ENCODE measurements around the gene HPN. TPM values are rescaled to one million over a fixed set of nuclear protein-coding genes. Genes with fewer than 3 reads are reported as not detected.

Gene HPN
- total and polyA plus RNA-seq, 10 of the 15 experiments (the other 5 are each of a cell fraction or from before 2014, with no cell fraction given), result 0.21 to 0.35 TPM; not detected in 8

- TF ChIP-seq CEBPB (IDR thresholded peaks at IDR 0.05; ENCODE audit: borderline replicate concordance in 1 of 2, low read depth in 2 of 2, low read length in 2 of 2), result no peak
- TF ChIP-seq, protein P1, sequence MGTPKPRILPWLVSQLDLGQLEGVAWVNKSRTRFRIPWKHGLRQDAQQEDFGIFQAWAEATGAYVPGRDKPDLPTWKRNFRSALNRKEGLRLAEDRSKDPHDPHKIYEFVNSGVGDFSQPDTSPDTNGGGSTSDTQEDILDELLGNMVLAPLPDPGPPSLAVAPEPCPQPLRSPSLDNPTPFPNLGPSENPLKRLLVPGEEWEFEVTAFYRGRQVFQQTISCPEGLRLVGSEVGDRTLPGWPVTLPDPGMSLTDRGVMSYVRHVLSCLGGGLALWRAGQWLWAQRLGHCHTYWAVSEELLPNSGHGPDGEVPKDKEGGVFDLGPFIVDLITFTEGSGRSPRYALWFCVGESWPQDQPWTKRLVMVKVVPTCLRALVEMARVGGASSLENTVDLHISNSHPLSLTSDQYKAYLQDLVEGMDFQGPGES (IDR thresholded peaks at IDR 0.05), result no peak
- TF ChIP-seq REST (IDR thresholded peaks at IDR 0.05; ENCODE audit: low read depth, low read length), result no peak
- TF ChIP-seq SMAD1 (IDR thresholded peaks at IDR 0.05; ENCODE audit: low read depth, partially characterized antibody), result no peak
- no peak for TF ChIP-seq JUND (IDR thresholded peaks at IDR 0.05; ENCODE audit: low read depth, low read length)
- no peak for TF ChIP-seq GABPA (IDR thresholded peaks at IDR 0.05; ENCODE audit: low read depth)
- no peak for TF ChIP-seq PML (IDR thresholded peaks at IDR 0.05; ENCODE audit: low read length)
- TF ChIP-seq MYB (IDR thresholded peaks at IDR 0.05; ENCODE audit: borderline replicate concordance, low read depth, low read length), result no peak
- TF ChIP-seq SUZ12 (IDR thresholded peaks at IDR 0.05; ENCODE audit: unreplicated experiment), result no peak
- no peak for TF ChIP-seq MYC (IDR thresholded peaks at IDR 0.05; ENCODE audit: insufficient read depth, insufficient read length, insufficient replicate concordance, low read length, severe bottlenecking)
- H3K27me3 ChIP-seq (replicated peaks in 1 of 2; ENCODE audit: control insufficient read depth in 2 of 2, insufficient read depth in 2 of 2, low read length in 1 of 2), result no peaks in the 10 kb centered on the region
- no peak overlapping the region for H3K4me3 ChIP-seq
- no TSS peak for BruUV-seq (replicated peaks)
- peaks cover 12 to 36% of the 10 kb centered on the region in 2 experiments for H3K36me3 ChIP-seq (ENCODE audit: control insufficient read depth in 2 of 2, insufficient read depth in 2 of 2, low read length in 1 of 2)
- DNase-seq (ENCODE audit: low read depth, low spot score), result no peak
- H3K79me2 ChIP-seq (ENCODE audit: control insufficient read depth, insufficient read depth, low read length), result no peaks in the 10 kb centered on the region
- no peak overlapping the region for H3K9ac ChIP-seq (ENCODE audit: control insufficient read depth, insufficient read depth, low read length)
- no peak overlapping the region for H2AFZ ChIP-seq (ENCODE audit: control insufficient read depth, low read depth, low read length)
- H3K4me1 ChIP-seq (ENCODE audit: control insufficient read depth, insufficient read depth, low read length), result no peaks in the 10 kb centered on the region
- ChIA-PET SMC1A (ENCODE audit: uncharacterized antibody, unreplicated experiment) (no interaction called here), RAD21 (ENCODE audit: unreplicated experiment) (no interaction called here), CTCF (no interaction called here), POLR2A (no interaction called here)
- no peak for ATAC-seq
- in situ Hi-C loops (cut with MboI) (no loop called here), intact Hi-C loops (cut with micrococcal nuclease; ENCODE audit: unreplicated experiment) (no loop called here)
- no peak overlapping the region for H3K27ac ChIP-seq (ENCODE audit: control insufficient read depth, insufficient read depth)
- no peaks in the 10 kb centered on the region for H3K9me3 ChIP-seq (replicated peaks; ENCODE audit: control insufficient read depth, insufficient read depth, low read length)
- H4K20me1 ChIP-seq (ENCODE audit: control insufficient read depth, insufficient read depth), result no peaks in the 10 kb centered on the region
- WGBS (ENCODE audit: insufficient coverage, insufficient replicate concordance, low lambda C conversion rate, missing lambda C conversion rate), result 90% methylated on average over 12 of the region's 14 CpGs
- FAIRE-seq, result no peak
- H3K4me2 ChIP-seq (ENCODE audit: control insufficient read depth, insufficient read depth), result no peak overlapping the region
These were observed 19.1 kb upstream of the HPN start for GRCh38 chr19:35022460-35022859.
